Heart left ventricle (tissue), 16 donors: ENCODE data around the gene TMOD3. TPM values are rescaled to one million over a fixed set of nuclear protein-coding genes. Genes with fewer than 3 reads are reported as not detected.

Experiments
- ATAC-seq, 4 donors: fragments of 200-7000 bp; cut with Tn5 transposase; one replicate each; pipeline ENCODE4 v1.9.1; 2020 to 2022; ENCODE audit warnings: moderate library complexity in 4 of 4, mild to moderate bottlenecking in 3 of 4, moderate number of reproducible peaks in 1 of 4
- DNase-seq, 5 donors: peaks; one replicate each; pipeline ENCODE4 v3.0.0-alpha.2; 2020
- H3K27ac ChIP-seq, 12 donors: fragments of 200-600 bp; sonication (generic) in 4 of 12; one replicate each; pipeline versions ENCODE4 v1.5.0 to v1.8.0; 2016 to 2022; ENCODE audit warnings: mild to moderate bottlenecking in 2 of 12
- H3K27me3 ChIP-seq, 9 donors: fragments of 200-600 bp; sonication (generic) in 2 of 9; one replicate each; pipeline versions ENCODE4 v1.5.1 to v1.8.0; 2016 to 2022; ENCODE audit warnings: mild to moderate bottlenecking in 3 of 9
- H3K36me3 ChIP-seq, 9 donors: fragments of 200-600 bp; sonication (generic) in 2 of 9; one replicate each; pipeline versions ENCODE4 v1.5.0 to v1.8.0; 2018 to 2022; ENCODE audit warnings: mild to moderate bottlenecking in 2 of 9
- H3K4me1 ChIP-seq, 12 donors: fragments of 200-600 bp; sonication (generic) in 4 of 12; one replicate each; pipeline versions ENCODE4 v1.5.0 to v1.8.0; 2016 to 2022; ENCODE audit warnings: mild to moderate bottlenecking in 3 of 12
- H3K4me3 ChIP-seq, 12 donors: fragments of 200-600 bp; sonication (generic) in 4 of 12; one replicate each; pipeline versions ENCODE4 v1.5.0 to v1.8.0; 2017 to 2022; ENCODE audit warnings: mild to moderate bottlenecking in 9 of 12, moderate library complexity in 4 of 12
- H3K9me3 ChIP-seq, 12 donors: fragments of 200-600 bp; sonication (generic) in 4 of 12; one replicate each; pipeline versions ENCODE4 v1.5.0 to v1.8.0; 2016 to 2022; ENCODE audit warnings: mild to moderate bottlenecking in 1 of 12
- POLR2A ChIP-seq, 2 donors: fragments of 450-650 bp; IDR thresholded peaks; one replicate each; pipeline ENCODE4 v1.6.1; 2017; ENCODE audit warnings: antibody characterized with exemption in 2 of 2, mild to moderate bottlenecking in 2 of 2, moderate library complexity in 2 of 2
- WGBS, 4 donors: extraction: QIAGEN DNeasy Blood & Tissue Kit in 2 of 4; methylation state at CpG; one replicate each; pipeline versions ENCODE4 v1.1.5 to v1.1.7; 2013 to 2018; 5-methylcytosine and 5-hydroxymethylcytosine counted together
- intact Hi-C, 10 donors: fragments of 100-400 bp; cut with DNase I; formaldehyde crosslinking; loops; one replicate each; pipeline versions ENCODE4 v1.11.1 to v1.14.2; 2022
- polyA plus RNA-seq, 2 donors: library from polyadenylated mRNA; stranded (reverse); fragments of 200-250 nt; gene quantifications; one replicate each; pipeline ENCODE4 v1.2.3, GENCODE V29; 2013
- total RNA-seq, 9 donors: library from RNA; depleted of rRNA in 2 of 9; stranded (reverse); fragments of >200 nt in 2 of 9; fragmentation: NEBNext Ultra II Directional in 3 of 9; extraction: Animal tissue kit (Norgen Biotek cat#: 25700) in 3 of 9; gene quantifications; one replicate each; pipeline versions ENCODE4 v1.1.0 to v1.2.4, GENCODE V29; 2016 to 2023
- TF ChIP-seq, protein P1 (sequence below), 12 donors: fragments of 200-600 bp; sonication (generic) in 4 of 12; IDR thresholded peaks; one replicate each; pipeline versions ENCODE4 v1.5.0 to v1.8.0; 2018 to 2022; ENCODE audit warnings: antibody characterized with exemption in 12 of 12, mild to moderate bottlenecking in 5 of 12
- donor health status: ischemic (EF 13 %, LVEDD 7.1; RV severe dilation, severe dysfunction).
- donor health status: healthy with polysubstance abuse.
- donor health status: DM: no; HTN: yes; CAD: no.
- donor health status: DM: no; HTN: no; CAD: no.
- donor health status: ischemic (EF 25% LVEDD 6.9; RV normal size, moderate dysfunction).
- donor health status: ischemic (EF 25% LVEDD 5.7; RV mildly dilated, moderate dysfunction).
- donor health status: healthy.
- donor health status: DM: yes; HTN: yes; CAD: no.
- donor health status: ischemic (EF 35%, LVEDD 5.7; RV mildly dilated, moderate dysfunction).
- donor health status: nonischemic (EF 11% LVEDD 7.7; RV severe dilation, severe dysfunction).
- donor health status: DM: yes; HTN: yes; CAD: no.
- donor health status: PGD.
- donor health status: ischemic (EF 29% LVEDD 5.4; RV normal size, mild dysfunction).
- donor health status: nonischemic (EF 23%, LVEDD 6.1; RV moderate dilation, normal function).

The TMOD3 gene
- total and polyA plus RNA-seq, 11 donors, result 6.3 to 36.5 (median 21.4) TPM

- no peak for ATAC-seq
Measured at GRCh38 chr15:51917493-51917892, 88.0 kb downstream of the TMOD3 start.

GRCh38 chr15:51924156-51925068 is 95.0 kb downstream of the TMOD3 start:
- peak; percentile 92 to 94 (median 93) for ATAC-seq
- H3K4me1 ChIP-seq, result peaks cover 0 to 12% (median 2%) of the 10 kb centered on the region in 12 donors
- peak overlapping the region in 7 of 12 donors; percentile 1 to 44 (median 24) for H3K4me3 ChIP-seq
- no peaks in the 10 kb centered on the region for H3K27me3 ChIP-seq
- peaks cover 0 to 87% (median 54%) of the 10 kb centered on the region in 9 donors for H3K36me3 ChIP-seq
- WGBS, 4 donors, result 51 to 58% (median 53%) methylated on average over 11 of the region's 11 CpGs
- DNase-seq, result peak in 3 of 5 donors; percentile 13 to 57 (median 45)
- H3K27ac ChIP-seq, result peak overlapping the region in 11 of 12 donors; percentile 50 to 91 (median 80)
- TF ChIP-seq POLR2A (IDR thresholded peaks at IDR 0.05), result no peak
- TF ChIP-seq, protein P1, sequence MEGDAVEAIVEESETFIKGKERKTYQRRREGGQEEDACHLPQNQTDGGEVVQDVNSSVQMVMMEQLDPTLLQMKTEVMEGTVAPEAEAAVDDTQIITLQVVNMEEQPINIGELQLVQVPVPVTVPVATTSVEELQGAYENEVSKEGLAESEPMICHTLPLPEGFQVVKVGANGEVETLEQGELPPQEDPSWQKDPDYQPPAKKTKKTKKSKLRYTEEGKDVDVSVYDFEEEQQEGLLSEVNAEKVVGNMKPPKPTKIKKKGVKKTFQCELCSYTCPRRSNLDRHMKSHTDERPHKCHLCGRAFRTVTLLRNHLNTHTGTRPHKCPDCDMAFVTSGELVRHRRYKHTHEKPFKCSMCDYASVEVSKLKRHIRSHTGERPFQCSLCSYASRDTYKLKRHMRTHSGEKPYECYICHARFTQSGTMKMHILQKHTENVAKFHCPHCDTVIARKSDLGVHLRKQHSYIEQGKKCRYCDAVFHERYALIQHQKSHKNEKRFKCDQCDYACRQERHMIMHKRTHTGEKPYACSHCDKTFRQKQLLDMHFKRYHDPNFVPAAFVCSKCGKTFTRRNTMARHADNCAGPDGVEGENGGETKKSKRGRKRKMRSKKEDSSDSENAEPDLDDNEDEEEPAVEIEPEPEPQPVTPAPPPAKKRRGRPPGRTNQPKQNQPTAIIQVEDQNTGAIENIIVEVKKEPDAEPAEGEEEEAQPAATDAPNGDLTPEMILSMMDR (IDR thresholded peaks at IDR 0.05), result no peak
- intact Hi-C loops, result no loop called here
- no peaks in the 10 kb centered on the region for H3K9me3 ChIP-seq

More at GRCh38 chr15:51917493-51917892, 88.0 kb downstream of the TMOD3 start:
- intact Hi-C loops, result no loop called here
- H3K9me3 ChIP-seq, result no peaks in the 10 kb centered on the region
- H3K27ac ChIP-seq, result no peak overlapping the region
- peaks cover 0 to 94% (median 84%) of the 10 kb centered on the region in 9 donors for H3K36me3 ChIP-seq
- no peaks in the 10 kb centered on the region for H3K27me3 ChIP-seq
- DNase-seq, result no peak
- 83 to 86% (median 85%) methylated on average over 2 of the region's 2 CpGs for WGBS, 4 donors
- H3K4me1 ChIP-seq, result no peaks in the 10 kb centered on the region
- H3K4me3 ChIP-seq, result no peak overlapping the region
- no peak for TF ChIP-seq POLR2A (IDR thresholded peaks at IDR 0.05)
- TF ChIP-seq, protein P1 (IDR thresholded peaks at IDR 0.05), result peak in 2 of 12 donors; percentile 8 to 9

- Histone ChIP-seq H3K4me1 (peaks cover 0 to 12% (median 2%) of the 10 kb centered on the region in 12 donors), H3K9me3 (no peaks in the 10 kb centered on the region), H3K36me3 (peaks cover 0 to 84% (median 46%) of the 10 kb centered on the region in 9 donors), H3K27me3 (no peaks in the 10 kb centered on the region), H3K27ac (no peak overlapping the region), H3K4me3 (no peak overlapping the region)
- intact Hi-C loops, result no loop called here
- 93 to 97% (median 95%) methylated on average over 3 of the region's 3 CpGs for WGBS, 4 donors
- ATAC-seq (no peak), DNase-seq (no peak)
- no peak for TF ChIP-seq POLR2A (IDR thresholded peaks at IDR 0.05)
- TF ChIP-seq, protein P1 (IDR thresholded peaks at IDR 0.05), result no peak
Measured at GRCh38 chr15:51926809-51927208, 97.4 kb downstream of the TMOD3 start.

GRCh38 chr15:51931016-51931415 is 101.6 kb downstream of the TMOD3 start:
- ATAC-seq, result no peak
- H3K9me3 ChIP-seq, result no peaks in the 10 kb centered on the region
- peaks cover 0 to 58% (median 34%) of the 10 kb centered on the region in 9 donors for H3K36me3 ChIP-seq
- DNase-seq, result no peak
- 95 to 98% (median 97%) methylated on average over 3 of the region's 3 CpGs for WGBS, 4 donors
- intact Hi-C loops, result no loop called here
- H3K4me3 ChIP-seq, result no peak overlapping the region
- H3K4me1 ChIP-seq, result no peaks in the 10 kb centered on the region
- TF ChIP-seq POLR2A (IDR thresholded peaks at IDR 0.05), result no peak
- TF ChIP-seq, protein P1 (IDR thresholded peaks at IDR 0.05), result no peak
- no peak overlapping the region for H3K27ac ChIP-seq
- no peaks in the 10 kb centered on the region for H3K27me3 ChIP-seq
